ENCODE measurements around the gene TMBIM1.

- TF ChIP-seq CTCF (IDR thresholded peaks at IDR 0.05; ENCODE audit: low read depth, low read length, poor library complexity, severe bottlenecking) (no peak), EZH2phosphoT487 (IDR thresholded peaks at IDR 0.05; ENCODE audit: borderline replicate concordance, low read length) (no peak)
These were observed 2.2 kb upstream of the TMBIM1 start for GRCh38 chr2:218294430-218295022.
